CD4-positive, alpha-beta T cell treated with Interleukin-12 subunit alpha and Interleukin-12 subunit beta, for 1 hour (primary cell): ENCODE data around the gene ZNF143.

ENCODE experiments used
- DNase-seq: peaks from one replicate; pipeline ENCODE4 v3.0.0-alpha.2; 2020

Gene ZNF143

GRCh38 chr11:9550191-9550628 is 89.4 kb downstream of the ZNF143 start:
- DNase-seq, result no peak

- DNase-seq, result no peak
Observed at GRCh38 chr11:9561279-9561982, 100.6 kb downstream of the ZNF143 start.

DNA sequence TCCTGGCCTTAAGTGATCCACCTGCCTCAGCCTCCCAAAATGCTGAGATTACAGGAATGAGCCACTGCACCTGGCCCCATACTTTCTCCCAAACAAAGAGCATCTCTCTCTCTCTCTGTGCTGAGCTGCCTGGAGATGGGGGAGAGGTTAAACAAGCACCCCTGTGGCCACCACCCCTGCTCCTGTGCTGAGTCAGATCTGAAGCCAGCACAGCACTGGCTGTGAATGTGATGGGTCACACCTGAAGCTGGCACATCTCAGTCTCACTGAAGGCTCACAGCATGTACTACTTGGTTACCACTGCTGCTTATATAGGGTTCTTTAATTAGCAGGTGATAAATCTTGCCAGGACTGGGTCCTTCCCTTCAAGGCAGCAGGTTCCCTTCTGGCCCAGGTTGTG is 101.9 kb downstream of the ZNF143 start:
- DNase-seq, result no peak

GRCh38 chr11:9563196-9563730 is 102.5 kb downstream of the ZNF143 start:
- DNase-seq, result no peak

- DNase-seq, result peak; percentile 53
Observed at GRCh38 chr11:9565822-9566560, 105.2 kb downstream of the ZNF143 start.

DNA sequence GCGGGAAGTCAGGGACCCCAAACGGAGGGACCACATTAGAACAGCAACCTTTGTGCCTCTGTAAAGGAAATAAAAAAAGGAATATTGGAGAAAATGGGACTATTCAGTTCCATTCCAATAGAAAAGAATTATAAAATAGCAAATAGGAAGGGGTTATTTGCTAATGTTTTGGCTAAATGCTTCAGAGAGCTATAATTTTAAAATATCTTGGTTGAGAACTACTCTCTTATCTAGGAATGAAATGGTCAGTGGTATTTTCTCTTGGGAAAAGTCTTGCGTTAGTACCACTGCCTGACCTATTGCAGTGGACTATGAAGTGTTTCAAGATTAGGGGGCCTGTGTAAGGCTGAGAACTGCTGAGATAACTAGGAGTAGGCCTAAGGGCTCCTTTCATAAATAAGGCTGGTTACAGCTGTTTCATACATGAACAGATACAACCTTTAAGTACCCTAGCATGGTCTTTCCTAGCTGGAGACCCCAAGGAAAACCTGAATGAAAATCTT is 105.8 kb downstream of the ZNF143 start:
- DNase-seq, result no peak

GRCh38 chr11:9567401-9567800 is 106.6 kb downstream of the ZNF143 start:
- no peak for DNase-seq

- no peak for DNase-seq
Observed at GRCh38 chr11:9568161-9568853, 107.5 kb downstream of the ZNF143 start.

GRCh38 chr11:9568854-9569587 is 108.2 kb downstream of the ZNF143 start:
- peak; percentile 50 for DNase-seq

- DNase-seq, result no peak
Observed at GRCh38 chr11:9569588-9570164, 108.9 kb downstream of the ZNF143 start.

- no peak for DNase-seq
Observed at GRCh38 chr11:9570313-9571025, 109.7 kb downstream of the ZNF143 start.

GRCh38 chr11:9571071-9571762 is 110.4 kb downstream of the ZNF143 start:
- DNase-seq, result no peak

- no peak for DNase-seq
Observed at GRCh38 chr11:9571763-9572115, 110.9 kb downstream of the ZNF143 start.

GRCh38 chr11:9573052-9573774 is 112.4 kb downstream of the ZNF143 start, which contains the start of gene WEE1:
TSS of gene WEE1 (plus strand) at chr11:9573670. CDS start at chr11:9573934, 264 bp downstream.
- peak; percentile 97 for DNase-seq

DNA sequence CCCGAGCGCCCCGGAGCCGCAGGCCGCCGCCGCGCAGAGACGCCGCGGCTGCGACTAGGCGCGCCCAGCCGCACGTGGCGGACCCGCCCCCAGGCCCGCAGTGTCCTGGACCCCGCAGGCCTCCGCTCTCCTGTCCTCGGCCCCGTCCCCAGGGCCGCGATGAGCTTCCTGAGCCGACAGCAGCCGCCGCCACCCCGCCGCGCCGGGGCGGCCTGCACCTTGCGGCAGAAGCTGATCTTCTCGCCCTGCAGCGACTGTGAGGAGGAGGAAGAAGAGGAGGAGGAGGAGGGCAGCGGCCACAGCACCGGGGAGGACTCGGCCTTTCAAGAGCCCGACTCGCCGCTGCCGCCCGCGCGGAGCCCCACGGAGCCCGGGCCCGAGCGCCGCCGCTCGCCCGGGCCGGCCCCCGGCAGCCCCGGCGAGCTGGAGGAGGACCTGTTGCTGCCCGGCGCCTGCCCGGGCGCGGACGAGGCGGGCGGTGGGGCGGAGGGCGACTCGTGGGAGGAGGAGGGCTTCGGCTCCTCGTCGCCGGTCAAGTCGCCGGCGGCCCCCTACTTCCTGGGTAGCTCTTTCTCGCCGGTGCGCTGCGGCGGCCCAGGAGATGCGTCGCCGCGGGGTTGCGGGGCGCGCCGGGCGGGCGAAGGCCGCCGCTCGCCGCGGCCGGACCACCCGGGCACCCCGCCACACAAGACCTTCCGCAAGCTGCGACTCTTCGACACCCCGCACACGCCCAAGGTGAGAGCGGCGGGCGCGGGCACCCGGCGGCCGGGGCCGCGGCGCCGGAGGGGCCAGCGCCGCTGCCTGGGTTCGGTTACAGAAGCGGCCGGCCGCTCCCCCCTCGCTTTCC is 113.2 kb downstream of the ZNF143 start:
- peak; percentile 10 for DNase-seq

GRCh38 chr11:9574622-9575259 is 113.9 kb downstream of the ZNF143 start:
- DNase-seq, result peak; percentile 30

GRCh38 chr11:9575260-9576240 is 114.7 kb downstream of the ZNF143 start:
- peak; percentile 26 for DNase-seq
